Duodenal mucosa (tissue), 2 donors: ENCODE results near the gene DCP2.

Experiments used
- H3K27ac ChIP-seq: one replicate; pipeline ENCODE4 v1.7.0; 2013; ENCODE audit warnings: low read depth, low read length
- H3K27me3 ChIP-seq, 2 donors: one replicate each; pipeline ENCODE4 v1.7.0; 2013; ENCODE audit warnings: low read length in 2 of 2, control low read depth in 1 of 2; ENCODE audit not compliant: insufficient read depth in 2 of 2, control insufficient read depth in 1 of 2
- H3K36me3 ChIP-seq, 2 donors: one replicate each; pipeline ENCODE4 v1.7.0; 2013; ENCODE audit warnings: low read length in 2 of 2, control low read depth in 1 of 2; ENCODE audit not compliant: insufficient read depth in 2 of 2, control insufficient read depth in 1 of 2
- H3K4me1 ChIP-seq, 2 donors: one replicate each; pipeline ENCODE4 v1.7.0; 2013; ENCODE audit warnings: low read length in 2 of 2, control low read depth in 1 of 2; ENCODE audit not compliant: insufficient read depth in 2 of 2, control insufficient read depth in 1 of 2
- H3K4me3 ChIP-seq, 2 donors: one replicate each; pipeline ENCODE4 v1.7.0; 2013; ENCODE audit warnings: low read length in 2 of 2, low read depth in 1 of 2
- H3K9ac ChIP-seq, 2 donors: one replicate each; pipeline ENCODE4 v1.7.0; 2013; ENCODE audit warnings: low read length in 2 of 2, low read depth in 1 of 2
- H3K9me3 ChIP-seq, 2 donors: one replicate each; pipeline ENCODE4 v1.7.0; 2013; ENCODE audit warnings: low read length in 2 of 2, control low read depth in 1 of 2; ENCODE audit not compliant: control insufficient read depth in 1 of 2

The DCP2 gene

DNA sequence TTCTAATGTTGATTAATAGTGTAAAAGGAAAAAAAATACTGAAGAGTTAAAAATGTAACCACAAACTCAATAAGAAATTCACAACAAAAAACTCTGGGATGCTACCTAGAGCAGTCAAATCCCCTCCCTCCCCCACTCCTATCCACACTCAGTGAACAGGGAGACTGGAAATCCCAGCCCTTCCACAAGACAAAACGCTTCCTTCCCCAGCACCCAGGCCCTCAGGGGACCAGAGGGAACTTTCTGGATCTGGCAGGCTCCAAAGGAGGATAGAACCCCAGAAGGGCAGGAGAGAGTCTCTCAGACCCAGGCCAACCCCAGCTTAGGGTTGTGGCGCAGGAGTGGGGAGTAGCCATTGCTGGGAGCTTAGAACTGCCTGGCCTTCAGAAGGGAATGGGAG lies 55.0 kb downstream of the DCP2 start:
- Histone ChIP-seq H3K9me3 (no peaks in the 10 kb centered on the region), H3K27me3 (no peaks in the 10 kb centered on the region), H3K9ac (no peak overlapping the region), H3K27ac (no peak overlapping the region), H3K4me3 (no peak overlapping the region), H3K36me3 (peaks cover 0 to 16% of the 10 kb centered on the region in 2 donors), H3K4me1 (no peaks in the 10 kb centered on the region)

GRCh38 chr5:113034182-113034773 lies 57.7 kb downstream of the DCP2 start:
- H3K4me1 ChIP-seq, result no peaks in the 10 kb centered on the region
- H3K27ac ChIP-seq, result no peak overlapping the region
- no peaks in the 10 kb centered on the region for H3K9me3 ChIP-seq
- H3K36me3 ChIP-seq, result no peaks in the 10 kb centered on the region
- no peaks in the 10 kb centered on the region for H3K27me3 ChIP-seq
- H3K4me3 ChIP-seq, result no peak overlapping the region
- H3K9ac ChIP-seq, result no peak overlapping the region

DNA sequence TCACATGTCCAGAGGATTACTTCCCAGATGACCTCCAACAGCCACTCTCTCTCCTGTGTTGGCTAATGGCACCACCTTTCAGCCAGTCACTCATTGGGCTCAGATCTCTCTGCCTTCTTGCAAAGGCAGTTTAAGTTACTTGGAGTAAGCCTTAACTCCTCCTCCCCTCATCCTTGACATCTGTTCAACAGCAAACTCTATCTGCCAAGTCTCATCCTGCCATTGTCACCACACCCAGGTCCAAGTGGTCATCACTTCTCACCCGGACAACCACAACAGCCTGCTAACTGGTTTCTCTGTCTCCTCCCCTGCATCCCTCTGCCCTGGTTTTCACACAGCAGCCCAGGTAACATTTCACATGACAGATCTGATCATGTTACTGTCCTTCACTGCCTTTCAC lies 58.5 kb downstream of the DCP2 start:
- Histone ChIP-seq H3K27me3 (no peaks in the 10 kb centered on the region), H3K9me3 (no peaks in the 10 kb centered on the region), H3K27ac (no peak overlapping the region), H3K4me3 (no peak overlapping the region), H3K4me1 (no peaks in the 10 kb centered on the region), H3K9ac (no peak overlapping the region), H3K36me3 (no peaks in the 10 kb centered on the region)

- Histone ChIP-seq H3K9me3 (no peaks in the 10 kb centered on the region), H3K36me3 (no peaks in the 10 kb centered on the region), H3K4me1 (no peaks in the 10 kb centered on the region), H3K27me3 (no peaks in the 10 kb centered on the region), H3K27ac (no peak overlapping the region), H3K4me3 (no peak overlapping the region), H3K9ac (no peak overlapping the region)
These were observed 59.7 kb downstream of the DCP2 start for GRCh38 chr5:113036321-113036720.

- H3K27me3 ChIP-seq, result no peaks in the 10 kb centered on the region
- H3K9me3 ChIP-seq, result no peaks in the 10 kb centered on the region
- H3K27ac ChIP-seq, result no peak overlapping the region
- no peaks in the 10 kb centered on the region for H3K4me1 ChIP-seq
- no peak overlapping the region for H3K9ac ChIP-seq
- H3K4me3 ChIP-seq, result no peak overlapping the region
- no peaks in the 10 kb centered on the region for H3K36me3 ChIP-seq
These were observed 60.2 kb downstream of the DCP2 start for GRCh38 chr5:113036826-113037225.

- Histone ChIP-seq H3K36me3 (no peaks in the 10 kb centered on the region), H3K4me1 (no peaks in the 10 kb centered on the region), H3K27me3 (no peaks in the 10 kb centered on the region), H3K9me3 (no peaks in the 10 kb centered on the region), H3K4me3 (no peak overlapping the region), H3K27ac (no peak overlapping the region), H3K9ac (no peak overlapping the region)
These were observed 61.5 kb downstream of the DCP2 start for GRCh38 chr5:113038136-113038535.

DNA sequence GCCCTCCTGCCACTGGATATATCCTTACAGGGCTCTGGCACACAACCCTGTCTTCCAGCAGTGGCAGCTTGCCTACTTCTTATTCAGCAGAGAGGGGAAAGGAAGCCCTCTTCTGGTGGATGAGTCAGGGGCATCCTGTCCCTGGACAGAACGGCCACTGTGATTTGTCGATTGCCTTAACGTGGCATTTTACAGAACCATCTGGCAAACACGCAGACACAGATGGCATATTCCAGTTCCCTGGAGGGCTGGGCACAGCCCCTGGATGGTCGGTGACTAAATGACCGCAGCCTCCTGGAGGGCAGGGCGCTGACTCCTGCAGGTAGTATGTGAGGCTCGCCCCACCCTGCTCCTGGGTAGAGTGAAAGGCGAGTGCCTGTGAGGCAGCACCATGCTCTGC lies 62.1 kb downstream of the DCP2 start:
- Histone ChIP-seq H3K27ac (no peak overlapping the region), H3K4me1 (no peaks in the 10 kb centered on the region), H3K36me3 (no peaks in the 10 kb centered on the region), H3K4me3 (no peak overlapping the region), H3K9ac (no peak overlapping the region), H3K9me3 (no peaks in the 10 kb centered on the region), H3K27me3 (no peaks in the 10 kb centered on the region)

DNA sequence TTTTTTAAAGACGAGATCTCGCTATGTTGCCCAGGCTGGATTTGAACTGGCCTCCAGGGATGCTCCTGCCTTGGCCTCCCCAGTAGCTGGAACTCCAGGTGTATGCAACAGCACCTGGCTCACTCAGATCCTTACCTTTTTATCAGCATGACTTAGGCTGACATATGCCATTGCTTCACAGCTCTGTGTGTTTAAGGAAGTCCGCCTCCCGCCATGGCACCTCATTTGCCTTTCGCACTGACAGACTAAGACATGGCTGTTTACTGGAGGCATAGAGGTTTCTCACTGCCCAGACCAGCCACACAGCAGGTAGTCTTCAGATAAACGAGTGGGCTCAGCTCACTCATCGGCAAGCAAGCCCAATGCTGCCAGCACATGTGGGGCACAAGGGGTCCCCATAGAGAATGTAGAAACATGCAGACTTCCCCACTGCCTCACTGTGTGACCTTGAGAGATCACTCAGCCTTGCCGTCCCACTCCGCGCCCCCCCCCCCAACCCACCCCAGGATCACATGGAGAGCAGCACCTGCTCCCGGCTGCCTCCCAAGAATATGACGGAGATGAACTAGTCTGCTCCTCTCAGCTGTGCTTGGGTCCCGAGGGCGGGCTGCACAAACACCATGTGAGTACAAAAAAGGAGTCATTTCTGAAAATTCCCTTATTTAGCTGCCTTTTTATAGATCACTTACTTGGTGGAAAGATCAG lies 62.8 kb downstream of the DCP2 start:
- Histone ChIP-seq H3K27ac (no peak overlapping the region), H3K36me3 (no peaks in the 10 kb centered on the region), H3K9me3 (no peaks in the 10 kb centered on the region), H3K9ac (no peak overlapping the region), H3K4me1 (no peaks in the 10 kb centered on the region), H3K4me3 (no peak overlapping the region), H3K27me3 (no peaks in the 10 kb centered on the region)

DNA sequence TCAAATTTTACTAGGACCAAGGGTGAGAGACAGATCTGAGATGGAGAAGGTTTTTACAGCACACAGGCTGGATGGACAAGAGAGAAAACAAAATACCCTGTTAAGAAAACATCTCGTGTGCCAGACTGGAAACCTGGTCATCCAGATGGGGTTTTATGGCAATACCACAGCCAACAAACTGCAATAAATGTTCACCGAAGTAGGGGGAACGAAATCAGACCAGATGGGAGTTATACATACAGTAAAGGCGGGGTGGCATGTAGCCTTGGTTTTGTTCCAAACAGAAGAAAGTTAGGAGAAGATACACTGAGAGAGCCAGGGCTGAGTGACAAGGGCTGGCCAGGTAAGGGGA lies 63.3 kb downstream of the DCP2 start:
- no peaks in the 10 kb centered on the region for H3K36me3 ChIP-seq
- no peak overlapping the region for H3K27ac ChIP-seq
- H3K9ac ChIP-seq, result no peak overlapping the region

DNA sequence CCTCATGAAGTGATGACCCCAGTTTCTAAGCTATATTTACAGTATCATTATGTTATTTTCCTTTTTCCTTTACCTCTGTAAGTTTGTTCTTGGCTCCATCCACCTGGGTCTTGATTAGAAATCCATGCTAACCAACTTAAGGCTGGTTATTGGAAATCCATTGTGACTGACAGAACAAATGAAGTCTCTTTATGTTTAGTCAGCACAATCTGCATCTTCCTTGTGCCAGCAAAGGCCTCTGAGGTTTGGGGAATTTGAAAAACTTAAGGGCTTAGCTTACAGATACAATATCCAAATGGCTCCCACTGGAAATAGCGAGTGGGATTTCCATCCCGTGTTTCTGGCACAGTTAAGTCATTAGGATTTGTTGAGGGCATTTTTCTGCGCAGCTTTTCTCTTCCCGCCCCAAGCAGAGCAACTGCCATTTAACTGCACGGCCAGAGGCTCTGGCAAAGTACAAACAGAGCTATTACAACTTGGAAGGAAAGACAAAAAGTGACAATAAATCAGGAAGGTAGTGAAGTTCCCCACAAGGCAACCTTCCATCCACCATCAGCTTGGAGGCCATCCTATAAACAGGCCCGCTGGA lies 64.2 kb downstream of the DCP2 start:
- Histone ChIP-seq H3K9ac (no peak overlapping the region), H3K27ac (no peak overlapping the region), H3K4me1 (no peaks in the 10 kb centered on the region), H3K9me3 (no peaks in the 10 kb centered on the region), H3K27me3 (no peaks in the 10 kb centered on the region), H3K4me3 (no peak overlapping the region), H3K36me3 (no peaks in the 10 kb centered on the region)

More for the DNA sequence above, 63.3 kb downstream of the DCP2 start:
- Histone ChIP-seq H3K4me1 (no peaks in the 10 kb centered on the region), H3K9me3 (no peaks in the 10 kb centered on the region), H3K27me3 (no peaks in the 10 kb centered on the region), H3K4me3 (no peak overlapping the region)
